SHP77 treated with DMSO at 0.1 percent for 48 hours (cell line): ENCODE results near the gene PRKAG2.
"Not testable (repeated sequence)": the region's sequence is repeated elsewhere in the genome, so short reads cannot be mapped to it uniquely, and the experiment has no call there.

Source experiments
- DNase-seq: peaks from one replicate; lab custom pipeline; 2025; lab: John Stamatoyannopoulos, UW

PRKAG2 gene

DNA sequence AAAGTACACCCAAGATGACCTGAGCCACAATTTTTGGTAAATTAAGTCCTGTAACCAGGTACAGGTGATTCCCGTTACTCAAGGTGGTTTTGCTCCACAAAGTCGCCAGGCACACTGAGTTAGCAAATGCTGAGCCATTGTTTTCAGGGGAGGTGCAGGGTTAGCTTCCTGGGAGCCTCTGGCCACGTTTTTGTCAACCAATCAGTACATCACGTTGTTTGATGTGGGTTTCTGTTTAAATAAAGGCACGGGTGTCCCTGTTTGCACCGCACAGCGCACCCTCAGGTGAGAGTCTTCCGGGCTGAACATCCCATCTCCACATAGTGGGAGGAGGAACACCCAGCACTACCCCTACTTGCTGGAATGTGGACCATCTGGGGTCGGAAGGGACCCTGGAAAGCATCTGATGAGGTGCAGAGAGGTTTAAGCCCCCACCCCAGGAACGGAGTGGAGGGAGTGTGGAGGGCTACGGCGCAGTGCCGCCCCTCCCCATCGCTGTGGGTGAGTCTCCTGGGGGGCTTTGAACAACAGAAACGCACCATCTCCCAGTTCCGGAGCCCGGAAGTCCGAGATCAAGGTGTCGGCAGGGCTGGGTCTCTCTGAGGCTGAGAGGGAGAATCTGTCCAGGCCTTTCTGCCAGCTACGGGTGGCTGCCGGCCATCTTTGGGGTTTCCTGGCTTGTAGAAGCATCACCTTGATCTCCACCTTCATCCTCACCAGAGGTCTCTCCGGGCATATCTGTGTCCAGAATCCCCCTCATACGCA, 42.5 kb downstream of the PRKAG2 start:
- no peak for DNase-seq

DNA sequence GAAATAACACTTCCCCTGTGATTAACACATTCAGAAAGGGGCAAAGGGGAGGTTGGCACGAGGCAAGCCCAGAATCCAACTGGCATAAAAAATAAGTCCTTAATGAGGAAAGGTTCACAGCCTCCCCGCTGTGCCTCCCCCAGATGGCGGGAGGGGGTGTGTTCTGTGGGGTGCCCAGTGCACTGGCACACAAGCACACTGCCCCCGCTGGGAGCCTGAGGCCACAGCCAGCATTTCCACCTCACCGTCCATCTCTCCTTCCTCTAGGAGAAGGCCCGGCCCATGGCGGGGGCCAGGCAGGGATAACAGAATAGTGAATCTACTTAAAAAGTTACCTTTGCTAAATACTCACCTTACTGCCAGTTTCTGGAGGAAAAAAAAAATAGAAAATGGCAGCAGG, 43.2 kb downstream of the PRKAG2 start:
- no peak for DNase-seq

- DNase-seq, result no peak
Observed at GRCh38 chr7:151833213-151833651, 43.7 kb downstream of the PRKAG2 start.

DNA sequence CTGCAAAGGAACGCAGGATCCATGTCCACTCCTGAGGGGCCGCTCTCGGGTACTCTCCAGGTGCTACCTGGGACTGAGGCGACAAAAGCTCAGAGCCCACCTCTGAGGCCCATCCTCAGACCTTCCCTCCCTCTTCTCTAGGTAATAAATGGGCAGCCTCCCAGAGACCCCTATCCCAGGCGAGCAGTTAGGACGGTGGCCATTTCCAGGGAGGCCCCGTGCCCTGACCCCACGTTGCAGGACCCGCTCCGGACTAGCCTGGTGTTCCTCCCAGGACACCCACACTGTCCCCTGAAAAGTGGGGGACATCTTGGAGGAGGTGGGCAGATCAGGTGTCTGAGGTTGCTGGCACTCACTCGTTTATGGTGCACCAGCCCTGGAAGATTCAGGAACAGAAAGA, 44.3 kb downstream of the PRKAG2 start:
- no peak for DNase-seq

- DNase-seq, result no peak
Observed at GRCh38 chr7:151832138-151832537, 44.8 kb downstream of the PRKAG2 start.

GRCh38 chr7:151831606-151832005, 45.3 kb downstream of the PRKAG2 start:
- DNase-seq, result no peak

DNA sequence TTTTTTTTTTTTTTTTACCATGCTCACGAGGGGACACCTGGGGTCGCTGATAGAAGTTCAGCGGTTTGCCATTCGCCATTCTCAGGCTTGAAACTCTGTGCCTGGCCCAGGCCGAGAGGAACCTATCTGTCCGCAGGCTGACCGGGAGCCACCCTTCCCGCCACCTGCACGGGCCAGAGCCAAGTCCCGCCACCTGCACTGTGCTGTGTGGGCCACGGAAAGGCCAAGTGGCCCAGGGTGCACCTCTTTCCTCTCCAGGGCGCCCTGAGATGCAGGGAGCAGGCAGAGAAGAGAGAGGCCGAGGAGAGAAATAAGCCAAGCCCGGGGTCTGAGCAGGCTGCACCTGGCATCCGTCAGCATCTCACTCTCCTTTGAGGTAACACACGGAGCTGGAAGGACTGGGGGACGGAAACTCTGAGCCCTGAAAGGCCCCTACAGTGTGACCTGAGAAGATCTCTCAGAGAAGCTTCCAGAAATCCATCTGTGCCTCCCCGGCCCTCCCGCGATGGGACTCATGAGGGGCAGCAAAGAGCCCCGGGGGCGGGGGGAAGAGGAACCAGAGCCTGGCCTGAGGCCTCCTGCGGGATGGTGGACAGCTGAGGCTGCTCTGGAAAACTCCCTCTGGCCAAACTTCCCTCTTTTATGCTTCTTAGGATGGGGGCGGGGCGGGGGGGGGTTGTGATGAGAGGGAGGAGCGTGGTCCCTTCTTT, 46.6 kb downstream of the PRKAG2 start:
- no peak for DNase-seq

GRCh38 chr7:151829707-151830106, 47.2 kb downstream of the PRKAG2 start:
- no peak for DNase-seq

DNA sequence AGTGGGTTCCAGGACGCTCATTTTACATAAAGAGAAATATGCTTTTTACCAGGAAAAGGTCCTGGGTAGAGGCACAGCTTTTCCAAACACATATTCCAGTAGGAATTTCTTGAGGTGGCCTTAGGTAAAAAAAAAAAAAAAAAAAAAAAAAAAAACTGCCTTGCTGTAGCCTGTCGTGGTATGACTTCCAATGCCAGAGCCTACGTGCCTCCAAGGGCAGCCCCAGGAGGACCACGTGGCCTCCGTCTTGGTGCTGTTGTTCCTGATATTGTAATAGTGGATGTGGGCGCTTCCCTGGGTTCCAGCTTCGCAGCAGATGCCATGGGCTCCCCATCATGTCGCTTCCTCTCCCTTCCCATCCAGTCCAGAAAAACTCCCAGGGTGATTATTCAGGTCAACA, 49.3 kb downstream of the PRKAG2 start:
- no peak for DNase-seq

GRCh38 chr7:151826316-151826715, 50.6 kb downstream of the PRKAG2 start:
- not testable (repeated sequence) for DNase-seq

DNA sequence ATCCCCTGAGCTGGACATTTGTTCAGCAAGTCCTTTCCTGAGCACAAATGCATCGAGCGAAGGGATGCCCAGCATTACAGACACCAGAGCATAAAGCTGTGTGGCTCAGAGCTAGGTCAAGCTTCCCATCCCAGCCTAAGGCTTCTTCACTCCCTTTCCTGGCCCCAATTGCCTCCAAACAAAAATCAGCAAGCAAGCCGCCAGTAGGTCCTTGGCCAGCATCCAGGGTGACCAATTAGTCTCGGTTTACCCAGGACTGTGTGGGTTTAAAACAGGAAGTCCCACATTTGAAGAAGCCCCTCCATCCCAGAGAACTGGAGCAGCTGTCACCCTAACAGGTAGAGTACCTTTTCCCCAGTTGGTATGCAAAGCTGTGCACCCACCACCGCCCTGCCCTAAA, 51.2 kb downstream of the PRKAG2 start:
- no peak for DNase-seq

DNA sequence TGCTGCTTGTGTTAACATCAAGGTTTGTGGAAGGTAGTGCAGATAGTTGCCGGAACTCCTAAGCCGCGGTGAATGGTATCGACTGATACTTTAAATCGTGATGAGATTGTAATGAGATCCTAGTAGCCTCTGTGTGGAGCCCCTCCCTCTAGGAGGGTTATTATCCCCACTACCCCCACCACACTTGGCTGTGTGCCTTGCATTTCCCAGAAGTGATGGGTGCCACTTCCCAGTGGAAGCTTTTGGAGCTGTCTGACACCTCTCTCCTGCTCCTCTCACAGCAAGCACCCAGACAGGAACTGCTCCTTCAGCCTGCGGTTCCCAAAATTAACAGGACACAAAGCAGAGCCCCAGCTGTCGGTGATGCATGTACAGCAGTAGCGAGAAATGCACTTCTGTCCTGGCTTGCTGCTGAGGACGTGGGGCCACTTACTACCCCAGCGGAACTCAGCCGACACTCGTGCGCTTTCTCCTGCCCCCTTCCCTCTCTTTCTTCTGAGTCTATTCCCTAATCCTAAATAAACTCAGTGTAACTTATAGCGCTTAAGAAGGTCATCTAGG, 52.5 kb downstream of the PRKAG2 start:
- no peak for DNase-seq

DNA sequence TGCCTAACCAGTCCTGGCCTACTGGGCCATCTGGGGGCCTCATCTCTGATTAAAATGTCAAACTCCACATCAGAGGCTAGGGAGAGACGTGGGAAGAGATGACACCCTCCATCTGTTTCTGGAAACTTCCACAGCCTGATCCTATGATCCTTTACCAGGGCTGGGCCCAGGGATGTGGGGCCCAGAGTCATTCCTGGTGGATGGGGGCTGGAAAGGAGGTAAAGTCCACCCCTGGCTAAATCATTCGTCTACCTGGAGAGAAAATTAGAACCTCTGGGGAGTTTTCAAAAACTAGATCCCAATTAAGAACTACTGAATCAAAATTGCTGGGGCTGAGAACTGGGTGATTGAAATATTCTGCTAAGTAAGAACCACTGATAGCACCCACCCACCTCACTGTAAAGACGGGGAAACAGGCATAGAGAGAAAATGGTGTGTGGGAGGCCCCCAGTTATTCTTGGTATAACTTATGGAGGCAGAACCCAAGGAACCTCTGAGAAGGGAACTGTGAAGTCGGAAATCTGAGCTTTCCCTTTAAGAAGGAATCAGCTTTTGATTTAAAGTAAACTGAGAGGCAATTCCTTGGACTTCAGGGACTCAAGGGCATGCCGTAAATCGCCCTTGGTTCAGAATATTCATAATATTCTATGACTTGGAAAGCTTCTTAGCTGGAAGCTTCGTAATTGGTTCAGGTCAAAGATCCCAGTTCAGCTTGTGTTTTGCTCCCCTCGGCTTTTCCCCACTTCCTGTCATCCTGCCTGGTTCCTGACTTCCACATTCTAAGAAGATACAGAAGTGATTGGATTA, 53.1 kb downstream of the PRKAG2 start:
- no peak for DNase-seq

DNA sequence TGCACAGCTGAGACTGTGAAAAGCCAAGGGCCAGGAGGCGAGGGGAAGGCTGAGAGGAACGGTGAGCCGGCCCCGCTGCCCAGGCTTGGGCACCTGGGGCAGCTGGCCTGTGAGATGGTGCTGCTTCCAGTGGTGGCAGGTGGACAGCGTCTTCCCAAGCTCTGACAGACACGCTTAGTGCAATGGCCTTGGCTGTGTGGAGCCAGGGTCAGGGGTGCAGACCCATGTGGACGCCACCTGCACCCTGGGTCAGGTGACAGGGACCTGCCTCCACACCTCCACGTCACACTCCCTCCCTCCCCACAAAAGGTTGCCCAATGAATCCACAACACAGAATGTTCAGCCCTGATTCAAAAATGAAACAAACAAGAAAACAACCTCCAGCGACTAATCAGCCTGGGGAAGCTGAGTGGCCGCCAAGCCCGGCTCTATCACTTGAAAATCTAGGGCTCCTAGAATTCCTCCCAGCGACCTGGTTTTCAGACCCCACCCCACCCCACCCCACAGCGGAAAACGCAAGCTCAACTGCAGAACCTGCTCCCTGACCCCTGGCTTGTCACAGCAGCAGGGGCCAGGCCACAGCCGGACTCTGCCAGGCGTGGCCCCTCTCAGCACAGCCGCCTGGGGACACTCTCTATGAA, 54.3 kb downstream of the PRKAG2 start:
- DNase-seq, result no peak

- no peak for DNase-seq
Observed at GRCh38 chr7:151821806-151822540, 54.9 kb downstream of the PRKAG2 start.

DNA sequence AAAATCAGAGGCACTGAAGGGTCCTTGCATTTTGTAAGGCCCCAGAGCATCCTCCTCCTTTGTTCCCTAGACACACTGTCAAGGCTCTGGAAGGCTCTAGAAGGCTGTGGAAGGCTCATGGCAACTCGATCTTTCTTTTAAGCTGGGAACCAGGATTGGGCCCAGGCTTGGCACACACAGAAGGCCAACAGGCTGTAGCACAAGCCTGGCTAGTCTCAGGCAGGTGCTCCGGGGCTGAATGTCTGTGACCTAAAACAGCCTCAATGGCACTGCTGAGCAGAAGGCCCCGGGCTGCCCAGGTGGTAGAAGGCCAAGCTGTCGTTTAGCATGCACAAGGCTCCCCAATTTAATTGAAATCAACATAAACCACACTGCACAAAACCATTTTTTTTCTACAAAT, 55.7 kb downstream of the PRKAG2 start:
- no peak for DNase-seq

DNA sequence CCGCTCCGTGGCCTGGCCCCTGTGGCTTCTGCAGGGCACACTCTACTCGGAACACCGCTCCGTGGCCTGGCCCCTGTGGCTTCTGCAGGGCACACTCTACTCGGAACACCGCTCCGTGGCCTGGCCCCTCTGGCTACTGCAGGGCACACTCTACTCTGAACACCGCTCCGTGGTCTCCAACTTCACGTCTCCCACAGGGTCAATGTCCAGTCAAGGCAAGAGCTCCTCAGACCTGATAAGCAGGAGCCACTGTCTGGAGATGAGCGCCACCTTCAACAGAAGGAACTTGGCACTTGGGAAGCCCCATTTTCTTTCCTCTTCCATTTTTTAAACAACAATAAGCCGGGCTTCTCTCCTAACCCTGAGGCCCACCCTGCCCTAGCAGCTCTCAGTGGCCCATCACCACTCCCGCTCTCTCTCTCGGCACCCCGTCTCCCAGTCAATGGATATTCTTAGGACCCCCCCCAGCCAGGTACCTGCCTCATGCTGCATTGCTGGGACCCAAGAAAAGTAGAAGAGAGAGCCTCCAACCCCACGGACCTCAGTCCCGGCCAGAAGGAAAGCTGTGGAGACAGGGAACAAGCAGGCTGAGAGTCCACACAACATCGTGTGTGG, 56.3 kb downstream of the PRKAG2 start:
- no peak for DNase-seq

DNA sequence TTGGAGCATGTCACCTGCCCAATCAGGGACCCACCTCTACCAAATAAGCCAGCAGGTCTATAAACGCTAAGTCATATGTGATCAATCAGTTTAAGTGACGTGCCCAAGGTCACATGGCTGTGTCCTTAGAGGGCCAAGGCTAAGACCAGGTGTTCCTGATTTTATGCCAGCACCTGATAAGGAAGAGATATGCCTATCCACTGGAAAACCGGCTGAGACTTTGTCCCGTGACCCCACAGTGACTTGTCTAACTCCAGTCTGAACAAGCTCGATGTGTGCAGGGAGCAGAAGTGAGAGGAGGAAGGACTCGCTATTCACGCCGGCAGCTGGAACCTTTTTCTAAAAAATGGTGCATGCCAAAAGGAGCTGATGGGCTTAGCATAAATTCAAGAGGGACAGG, 57.0 kb downstream of the PRKAG2 start:
- DNase-seq, result no peak

GRCh38 chr7:151818674-151819519, 58.0 kb downstream of the PRKAG2 start:
- DNase-seq, result no peak
